Stimulated activated CD4-positive, alpha-beta T cell treated with anti-CD3 and anti-CD28 coated beads, Interleukin-15, amount 100 ng/mL, for 24 hours (primary cell): ENCODE data around the gene MLN.

Experiments used
- DNase-seq: peaks from one replicate; pipeline ENCODE4 v3.0.0-alpha.2; 2020

MLN gene

GRCh38 chr6:33750244-33750991 lies 53.4 kb downstream of the MLN start:
- no peak for DNase-seq

- no peak for DNase-seq
Measured at GRCh38 chr6:33749401-33749800, 54.4 kb downstream of the MLN start.

GRCh38 chr6:33748841-33749240 lies 55.0 kb downstream of the MLN start:
- DNase-seq, result no peak

GRCh38 chr6:33747823-33748222 lies 56.0 kb downstream of the MLN start:
- no peak for DNase-seq

GRCh38 chr6:33746651-33747100 lies 57.1 kb downstream of the MLN start, which contains the start of gene IP6K3:
Gene IP6K3, minus strand, starts transcription at chr6:33746905. Its CDS starts 11,429 bp downstream, at chr6:33735476.
- DNase-seq, result no peak

GRCh38 chr6:33746036-33746600 lies 57.7 kb downstream of the MLN start:
- DNase-seq, result no peak

- DNase-seq, result no peak
Measured at GRCh38 chr6:33745548-33745947, 58.3 kb downstream of the MLN start.

GRCh38 chr6:33744895-33745546 lies 58.8 kb downstream of the MLN start:
- no peak for DNase-seq
